ENCODE measurements around the gene MGMT. TPM values are rescaled to one million over a fixed set of nuclear protein-coding genes. Genes with fewer than 3 reads are reported as not detected.

Gene MGMT
- polyA plus RNA-seq, 1 of the 3 experiments (the other 2 are of a cell fraction): 10.8 TPM

DNA sequence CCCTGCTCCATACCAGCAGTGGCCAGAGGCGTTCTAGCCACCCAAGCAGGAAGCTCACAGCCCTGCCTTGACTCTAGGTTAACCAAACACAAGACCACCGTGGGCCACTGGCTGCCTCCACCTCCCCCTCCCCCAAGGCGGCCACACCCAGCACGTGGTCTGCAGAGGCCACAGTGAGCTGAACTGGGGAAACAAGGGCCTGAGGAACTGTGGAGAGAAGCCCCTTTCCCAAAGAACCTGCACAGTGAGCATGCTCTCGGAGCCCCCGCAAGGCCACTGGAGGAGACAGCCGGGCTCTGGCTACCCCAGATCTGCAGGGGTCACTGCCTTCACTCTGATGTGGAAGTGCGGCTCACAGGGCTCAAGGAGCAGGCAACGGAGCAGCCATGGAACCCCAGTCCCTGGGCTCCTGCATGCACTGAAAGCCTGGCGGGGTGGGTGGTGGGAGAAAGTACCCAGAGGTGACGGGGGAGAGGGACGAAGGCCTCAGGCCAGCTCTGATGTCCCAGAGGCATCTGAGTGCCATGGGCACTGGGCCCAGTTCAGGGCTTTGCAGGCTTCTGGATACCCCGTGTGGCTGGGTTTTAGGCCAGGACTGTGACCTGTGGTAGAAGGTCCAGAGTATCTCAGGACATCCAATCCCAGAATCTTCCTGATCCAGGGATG lies 307.8 kb downstream of the MGMT start:
- ChIA-PET CTCF (no interaction called here), POLR2A (no interaction called here)
- WGBS (ENCODE audit: low lambda C conversion rate): 73% methylated on average over 9 of the region's 13 CpGs
- H2AFZ ChIP-seq (ENCODE audit: low read depth): no peak overlapping the region
- H3K9ac ChIP-seq: no peak overlapping the region
- no peaks in the 10 kb centered on the region for H4K20me1 ChIP-seq (ENCODE audit: insufficient read depth)
- H3K79me2 ChIP-seq (ENCODE audit: insufficient read depth): no peaks in the 10 kb centered on the region
- H3K27ac ChIP-seq (ENCODE audit: low read depth in 2 of 2, low read length in 1 of 2): no peak overlapping the region
- H3K4me1 ChIP-seq (ENCODE audit: control insufficient read depth in 1 of 2, insufficient read depth in 2 of 2, low read depth in 1 of 2, low read length in 1 of 2): no peaks in the 10 kb centered on the region; a peak in 1 of 4 replicates
- no peak overlapping the region for H3K4me3 ChIP-seq (ENCODE audit: low read depth in 2 of 2, low read length in 1 of 2)
- no peaks in the 10 kb centered on the region for H3K27me3 ChIP-seq (ENCODE audit: insufficient read depth)
- no peaks in the 10 kb centered on the region for H3F3A ChIP-seq (replicated peaks; ENCODE audit: insufficient read depth)
- no peaks in the 10 kb centered on the region for H3K9me3 ChIP-seq
- H3K9me2 ChIP-seq: no peaks in the 10 kb centered on the region
- no peaks in the 10 kb centered on the region for H3K36me3 ChIP-seq (replicated peaks in 1 of 2; ENCODE audit: control insufficient read depth in 1 of 2, insufficient read depth in 2 of 2, low read length in 1 of 2)
- TF ChIP-seq FOSL2 (IDR thresholded peaks at IDR 0.05; ENCODE audit: borderline replicate concordance, low read depth): no peak
- TF ChIP-seq NRF1 (IDR thresholded peaks at IDR 0.05; ENCODE audit: low read depth, low read length): no peak
- TF ChIP-seq RCOR1 (IDR thresholded peaks at IDR 0.05; ENCODE audit: low read length): no peak
- TF ChIP-seq FOXM1 (IDR thresholded peaks at IDR 0.05; ENCODE audit: low read depth): no peak
- TF ChIP-seq TEAD4 (IDR thresholded peaks at IDR 0.05; ENCODE audit: borderline replicate concordance, insufficient read depth): no peak
- no peak for TF ChIP-seq ELF1 (IDR thresholded peaks at IDR 0.05)
- no peak for TF ChIP-seq FOXJ3 (CRISPR knock-in tag; IDR thresholded peaks at IDR 0.05)
- TF ChIP-seq SMC3 (IDR thresholded peaks at IDR 0.05; ENCODE audit: low read depth, low read length): no peak
- no peak for TF ChIP-seq MXI1 (IDR thresholded peaks at IDR 0.05; ENCODE audit: low read depth, low read length)
- no peak for TF ChIP-seq EP300 (IDR thresholded peaks at IDR 0.05; ENCODE audit: borderline replicate concordance in 1 of 2, low read depth in 1 of 2, low read length in 1 of 2)
- TF ChIP-seq JUND (IDR thresholded peaks at IDR 0.05): no peak
- TF ChIP-seq, protein P1, sequence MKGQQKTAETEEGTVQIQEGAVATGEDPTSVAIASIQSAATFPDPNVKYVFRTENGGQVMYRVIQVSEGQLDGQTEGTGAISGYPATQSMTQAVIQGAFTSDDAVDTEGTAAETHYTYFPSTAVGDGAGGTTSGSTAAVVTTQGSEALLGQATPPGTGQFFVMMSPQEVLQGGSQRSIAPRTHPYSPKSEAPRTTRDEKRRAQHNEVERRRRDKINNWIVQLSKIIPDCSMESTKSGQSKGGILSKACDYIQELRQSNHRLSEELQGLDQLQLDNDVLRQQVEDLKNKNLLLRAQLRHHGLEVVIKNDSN (IDR thresholded peaks at IDR 0.05; ENCODE audit: borderline replicate concordance, low read depth): no peak
- TF ChIP-seq, protein P2, sequence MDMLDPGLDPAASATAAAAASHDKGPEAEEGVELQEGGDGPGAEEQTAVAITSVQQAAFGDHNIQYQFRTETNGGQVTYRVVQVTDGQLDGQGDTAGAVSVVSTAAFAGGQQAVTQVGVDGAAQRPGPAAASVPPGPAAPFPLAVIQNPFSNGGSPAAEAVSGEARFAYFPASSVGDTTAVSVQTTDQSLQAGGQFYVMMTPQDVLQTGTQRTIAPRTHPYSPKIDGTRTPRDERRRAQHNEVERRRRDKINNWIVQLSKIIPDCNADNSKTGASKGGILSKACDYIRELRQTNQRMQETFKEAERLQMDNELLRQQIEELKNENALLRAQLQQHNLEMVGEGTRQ (IDR thresholded peaks at IDR 0.05; ENCODE audit: borderline replicate concordance, low read depth, low read length): no peak
- no peak for TF ChIP-seq POLR2AphosphoS5 (IDR thresholded peaks at IDR 0.05; ENCODE audit: low read depth, low read length)
- TF ChIP-seq, protein P3, sequence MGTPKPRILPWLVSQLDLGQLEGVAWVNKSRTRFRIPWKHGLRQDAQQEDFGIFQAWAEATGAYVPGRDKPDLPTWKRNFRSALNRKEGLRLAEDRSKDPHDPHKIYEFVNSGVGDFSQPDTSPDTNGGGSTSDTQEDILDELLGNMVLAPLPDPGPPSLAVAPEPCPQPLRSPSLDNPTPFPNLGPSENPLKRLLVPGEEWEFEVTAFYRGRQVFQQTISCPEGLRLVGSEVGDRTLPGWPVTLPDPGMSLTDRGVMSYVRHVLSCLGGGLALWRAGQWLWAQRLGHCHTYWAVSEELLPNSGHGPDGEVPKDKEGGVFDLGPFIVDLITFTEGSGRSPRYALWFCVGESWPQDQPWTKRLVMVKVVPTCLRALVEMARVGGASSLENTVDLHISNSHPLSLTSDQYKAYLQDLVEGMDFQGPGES (IDR thresholded peaks at IDR 0.05; ENCODE audit: low read depth, low read length): no peak
- no peak for TF ChIP-seq SIN3A (IDR thresholded peaks at IDR 0.05; ENCODE audit: borderline replicate concordance, low read depth, low read length)
- no peak for TF ChIP-seq GABPA (IDR thresholded peaks at IDR 0.05; ENCODE audit: low read depth)
- TF ChIP-seq, protein P4, sequence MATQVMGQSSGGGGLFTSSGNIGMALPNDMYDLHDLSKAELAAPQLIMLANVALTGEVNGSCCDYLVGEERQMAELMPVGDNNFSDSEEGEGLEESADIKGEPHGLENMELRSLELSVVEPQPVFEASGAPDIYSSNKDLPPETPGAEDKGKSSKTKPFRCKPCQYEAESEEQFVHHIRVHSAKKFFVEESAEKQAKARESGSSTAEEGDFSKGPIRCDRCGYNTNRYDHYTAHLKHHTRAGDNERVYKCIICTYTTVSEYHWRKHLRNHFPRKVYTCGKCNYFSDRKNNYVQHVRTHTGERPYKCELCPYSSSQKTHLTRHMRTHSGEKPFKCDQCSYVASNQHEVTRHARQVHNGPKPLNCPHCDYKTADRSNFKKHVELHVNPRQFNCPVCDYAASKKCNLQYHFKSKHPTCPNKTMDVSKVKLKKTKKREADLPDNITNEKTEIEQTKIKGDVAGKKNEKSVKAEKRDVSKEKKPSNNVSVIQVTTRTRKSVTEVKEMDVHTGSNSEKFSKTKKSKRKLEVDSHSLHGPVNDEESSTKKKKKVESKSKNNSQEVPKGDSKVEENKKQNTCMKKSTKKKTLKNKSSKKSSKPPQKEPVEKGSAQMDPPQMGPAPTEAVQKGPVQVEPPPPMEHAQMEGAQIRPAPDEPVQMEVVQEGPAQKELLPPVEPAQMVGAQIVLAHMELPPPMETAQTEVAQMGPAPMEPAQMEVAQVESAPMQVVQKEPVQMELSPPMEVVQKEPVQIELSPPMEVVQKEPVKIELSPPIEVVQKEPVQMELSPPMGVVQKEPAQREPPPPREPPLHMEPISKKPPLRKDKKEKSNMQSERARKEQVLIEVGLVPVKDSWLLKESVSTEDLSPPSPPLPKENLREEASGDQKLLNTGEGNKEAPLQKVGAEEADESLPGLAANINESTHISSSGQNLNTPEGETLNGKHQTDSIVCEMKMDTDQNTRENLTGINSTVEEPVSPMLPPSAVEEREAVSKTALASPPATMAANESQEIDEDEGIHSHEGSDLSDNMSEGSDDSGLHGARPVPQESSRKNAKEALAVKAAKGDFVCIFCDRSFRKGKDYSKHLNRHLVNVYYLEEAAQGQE (IDR thresholded peaks at IDR 0.05; ENCODE audit: low read depth, low read length): no peak
- TF ChIP-seq, protein P5, sequence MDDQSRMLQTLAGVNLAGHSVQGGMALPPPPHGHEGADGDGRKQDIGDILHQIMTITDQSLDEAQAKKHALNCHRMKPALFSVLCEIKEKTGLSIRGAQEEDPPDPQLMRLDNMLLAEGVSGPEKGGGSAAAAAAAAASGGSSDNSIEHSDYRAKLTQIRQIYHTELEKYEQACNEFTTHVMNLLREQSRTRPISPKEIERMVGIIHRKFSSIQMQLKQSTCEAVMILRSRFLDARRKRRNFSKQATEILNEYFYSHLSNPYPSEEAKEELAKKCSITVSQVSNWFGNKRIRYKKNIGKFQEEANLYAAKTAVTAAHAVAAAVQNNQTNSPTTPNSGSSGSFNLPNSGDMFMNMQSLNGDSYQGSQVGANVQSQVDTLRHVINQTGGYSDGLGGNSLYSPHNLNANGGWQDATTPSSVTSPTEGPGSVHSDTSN (IDR thresholded peaks at IDR 0.05): no peak
- TF ChIP-seq, protein P6, sequence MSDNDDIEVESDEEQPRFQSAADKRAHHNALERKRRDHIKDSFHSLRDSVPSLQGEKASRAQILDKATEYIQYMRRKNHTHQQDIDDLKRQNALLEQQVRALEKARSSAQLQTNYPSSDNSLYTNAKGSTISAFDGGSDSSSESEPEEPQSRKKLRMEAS (IDR thresholded peaks at IDR 0.05; ENCODE audit: low read depth): no peak
- no peak overlapping the region for H3K4me2 ChIP-seq
- no peak for DNase-seq

All from SK-N-SH (cell line).